NB4 (cell line): Measurements from ENCODE around the gene TCF7.

Experiments
- DNase-seq: peaks from one replicate; pipeline ENCODE4 v3.0.0; 2010; ENCODE audit warnings: low read depth
- H3K4me3 ChIP-seq: one replicate; pipeline ENCODE4 v1.5.1; 2011; ENCODE audit warnings: mild to moderate bottlenecking, low read depth, low read length, moderate library complexity
- CTCF ChIP-seq: IDR thresholded peaks from one replicate; pipeline ENCODE4 v1.5.1; 2012; ENCODE audit warnings: low read depth, low read length
- MAX ChIP-seq: IDR thresholded peaks from 2 replicates; pipeline ENCODE4 v1.6.1; 2011; ENCODE audit warnings: low read depth, low read length
- MYC ChIP-seq: IDR thresholded peaks from 2 replicates; pipeline ENCODE4 v1.6.1; 2011; ENCODE audit warnings: low read depth, low read length
- POLR2A ChIP-seq: IDR thresholded peaks from 2 replicates; pipeline ENCODE4 v1.6.1; 2011; ENCODE audit warnings: mild to moderate bottlenecking; ENCODE audit not compliant: insufficient read length; ENCODE audit errors: extremely low read depth

TCF7 gene

GRCh38 chr5:134171972-134172371, 57.5 kb downstream of the TCF7 start:
- DNase-seq: no peak
- no peak overlapping the region for H3K4me3 ChIP-seq
- TF ChIP-seq MYC (no peak), CTCF (no peak), POLR2A (no peak), MAX (no peak)

- DNase-seq: peak; percentile 51
- H3K4me3 ChIP-seq: peak overlapping the region; percentile 97
- TF ChIP-seq POLR2A (no peak), MAX (no peak), CTCF (no peak), MYC (no peak)
Measured at GRCh38 chr5:134174841-134175839, 60.7 kb downstream of the TCF7 start.

GRCh38 chr5:134175921-134176510, 61.5 kb downstream of the TCF7 start:
- DNase-seq: peak; percentile 46
- TF ChIP-seq CTCF (no peak), MYC (no peak), POLR2A (no peak), MAX (no peak)
- peak overlapping the region; percentile 97 for H3K4me3 ChIP-seq

GRCh38 chr5:134176511-134177368, 62.3 kb downstream of the TCF7 start, which contains the start of gene SKP1:
Gene SKP1 (minus strand): TSS chr5:134176950. CDS start chr5:134174022, 2,928 bp downstream.
- no peak for TF ChIP-seq CTCF
- peak; percentile 96 for TF ChIP-seq POLR2A
- TF ChIP-seq MYC: no peak; the same call in none of the 2 replicates
- peak; percentile 35; the same call in 1 of the 2 replicates for TF ChIP-seq MAX
- H3K4me3 ChIP-seq: peak within 1 kb of the TSS; percentile 97
- DNase-seq: peak; percentile 87

- TF ChIP-seq CTCF (no peak), MYC (no peak), POLR2A (no peak), MAX (no peak)
Measured at GRCh38 chr5:134177369-134178095, 63.1 kb downstream of the TCF7 start.

More at GRCh38 chr5:134177369-134178095, 63.1 kb downstream of the TCF7 start:
- no peak for DNase-seq
- peak overlapping the region; percentile 97 for H3K4me3 ChIP-seq
